ENCODE measurements around the gene ST7. TPM values are rescaled to one million over a fixed set of nuclear protein-coding genes. Genes with fewer than 3 reads are reported as not detected.

The ST7 gene
- total RNA-seq, 1 experiment from 2014 or later: 97.3 TPM

GRCh38 chr7:117051808-117052207, 98.5 kb downstream of the ST7 start:
- in situ Hi-C loops (cut with HindIII; ENCODE audit: low pct_unique_long_range_greater_than_20kb, low sequenced_read_pairs): no loop called here
- DNase-seq (ENCODE audit: low read depth, low spot score): peak; percentile 98

GRCh38 chr7:117053432-117053831, 100.1 kb downstream of the ST7 start:
- DNase-seq (ENCODE audit: low read depth, low spot score): no peak
- in situ Hi-C loops (cut with HindIII; ENCODE audit: low pct_unique_long_range_greater_than_20kb, low sequenced_read_pairs): no loop called here

- in situ Hi-C loops (cut with HindIII; ENCODE audit: low pct_unique_long_range_greater_than_20kb, low sequenced_read_pairs): no loop called here
- DNase-seq (ENCODE audit: low read depth, low spot score): no peak
These were observed 108.5 kb downstream of the ST7 start for GRCh38 chr7:117061751-117062150.

- DNase-seq (ENCODE audit: low read depth, low spot score): no peak
- in situ Hi-C loops (cut with HindIII; ENCODE audit: low pct_unique_long_range_greater_than_20kb, low sequenced_read_pairs): no loop called here
These were observed 109.0 kb downstream of the ST7 start for GRCh38 chr7:117062300-117062699.

- in situ Hi-C loops (cut with HindIII; ENCODE audit: low pct_unique_long_range_greater_than_20kb, low sequenced_read_pairs): no loop called here
- no peak for DNase-seq (ENCODE audit: low read depth, low spot score)
These were observed 111.4 kb downstream of the ST7 start for GRCh38 chr7:117064688-117065087.

GRCh38 chr7:117065571-117066150, 112.4 kb downstream of the ST7 start:
- in situ Hi-C loops (cut with HindIII; ENCODE audit: low pct_unique_long_range_greater_than_20kb, low sequenced_read_pairs): no loop called here
- DNase-seq (ENCODE audit: low read depth, low spot score): no peak

GRCh38 chr7:117066668-117067067, 113.4 kb downstream of the ST7 start:
- in situ Hi-C loops (cut with HindIII; ENCODE audit: low pct_unique_long_range_greater_than_20kb, low sequenced_read_pairs): no loop called here
- no peak for DNase-seq (ENCODE audit: low read depth, low spot score)

GRCh38 chr7:117067340-117067739, 114.0 kb downstream of the ST7 start:
- no peak for DNase-seq (ENCODE audit: low read depth, low spot score)
- in situ Hi-C loops (cut with HindIII; ENCODE audit: low pct_unique_long_range_greater_than_20kb, low sequenced_read_pairs): no loop called here

GRCh38 chr7:117068511-117069145, 115.3 kb downstream of the ST7 start:
- no peak for DNase-seq (ENCODE audit: low read depth, low spot score)
- in situ Hi-C loops (cut with HindIII; ENCODE audit: low pct_unique_long_range_greater_than_20kb, low sequenced_read_pairs): no loop called here

GRCh38 chr7:117069379-117069778, 116.1 kb downstream of the ST7 start:
- in situ Hi-C loops (cut with HindIII; ENCODE audit: low pct_unique_long_range_greater_than_20kb, low sequenced_read_pairs): no loop called here
- DNase-seq (ENCODE audit: low read depth, low spot score): no peak

GRCh38 chr7:117071551-117071950, 118.2 kb downstream of the ST7 start:
- in situ Hi-C loops (cut with HindIII; ENCODE audit: low pct_unique_long_range_greater_than_20kb, low sequenced_read_pairs): no loop called here
- no peak for DNase-seq (ENCODE audit: low read depth, low spot score)

GRCh38 chr7:117072620-117073118, 119.4 kb downstream of the ST7 start:
- in situ Hi-C loops (cut with HindIII; ENCODE audit: low pct_unique_long_range_greater_than_20kb, low sequenced_read_pairs): no loop called here
- DNase-seq (ENCODE audit: low read depth, low spot score): no peak

- in situ Hi-C loops (cut with HindIII; ENCODE audit: low pct_unique_long_range_greater_than_20kb, low sequenced_read_pairs): no loop called here
- DNase-seq (ENCODE audit: low read depth, low spot score): no peak
These were observed 121.1 kb downstream of the ST7 start for GRCh38 chr7:117074378-117074777.

GRCh38 chr7:117075934-117076333, 122.6 kb downstream of the ST7 start:
- in situ Hi-C loops (cut with HindIII; ENCODE audit: low pct_unique_long_range_greater_than_20kb, low sequenced_read_pairs): no loop called here
- DNase-seq (ENCODE audit: low read depth, low spot score): no peak

GRCh38 chr7:117076426-117076943, 123.2 kb downstream of the ST7 start:
- no peak for DNase-seq (ENCODE audit: low read depth, low spot score)
- in situ Hi-C loops (cut with HindIII; ENCODE audit: low pct_unique_long_range_greater_than_20kb, low sequenced_read_pairs): no loop called here

- no peak for DNase-seq (ENCODE audit: low read depth, low spot score)
- in situ Hi-C loops (cut with HindIII; ENCODE audit: low pct_unique_long_range_greater_than_20kb, low sequenced_read_pairs): no loop called here
These were observed 124.4 kb downstream of the ST7 start for GRCh38 chr7:117077658-117078057.

- in situ Hi-C loops (cut with HindIII; ENCODE audit: low pct_unique_long_range_greater_than_20kb, low sequenced_read_pairs): no loop called here
- no peak for DNase-seq (ENCODE audit: low read depth, low spot score)
These were observed 129.3 kb downstream of the ST7 start for GRCh38 chr7:117082647-117083046.

- in situ Hi-C loops (cut with HindIII; ENCODE audit: low pct_unique_long_range_greater_than_20kb, low sequenced_read_pairs): no loop called here
These were observed 130.3 kb downstream of the ST7 start for GRCh38 chr7:117083648-117084047.

GRCh38 chr7:117084286-117084685, 131.0 kb downstream of the ST7 start:
- no peak for DNase-seq (ENCODE audit: low read depth, low spot score)
- in situ Hi-C loops (cut with HindIII; ENCODE audit: low pct_unique_long_range_greater_than_20kb, low sequenced_read_pairs): no loop called here

More at GRCh38 chr7:117083648-117084047, 130.3 kb downstream of the ST7 start:
- DNase-seq (ENCODE audit: low read depth, low spot score): no peak

Data from SK-MEL-5 (cell line).